ENCODE results near the gene CCDC30.

The CCDC30 gene

DNA sequence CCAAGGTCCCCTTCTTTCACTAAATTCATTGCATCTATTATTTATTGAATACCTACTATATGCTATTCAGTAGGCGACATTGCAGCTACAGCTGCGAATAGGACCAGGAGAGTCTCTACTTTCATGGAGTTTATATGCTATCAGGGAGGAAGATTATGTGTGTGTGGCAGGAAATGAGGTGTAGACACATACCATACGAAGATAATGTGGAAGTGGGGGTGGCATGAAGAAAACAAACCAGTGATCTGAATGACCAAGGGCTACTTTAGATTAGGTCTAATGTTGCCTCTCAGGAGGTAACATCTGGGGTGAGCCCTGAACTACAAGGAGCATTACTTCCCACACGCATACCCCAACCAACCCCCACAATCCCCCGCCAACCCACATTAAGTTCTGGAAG is 194.1 kb downstream of the CCDC30 start:
- no peak for DNase-seq

DNA sequence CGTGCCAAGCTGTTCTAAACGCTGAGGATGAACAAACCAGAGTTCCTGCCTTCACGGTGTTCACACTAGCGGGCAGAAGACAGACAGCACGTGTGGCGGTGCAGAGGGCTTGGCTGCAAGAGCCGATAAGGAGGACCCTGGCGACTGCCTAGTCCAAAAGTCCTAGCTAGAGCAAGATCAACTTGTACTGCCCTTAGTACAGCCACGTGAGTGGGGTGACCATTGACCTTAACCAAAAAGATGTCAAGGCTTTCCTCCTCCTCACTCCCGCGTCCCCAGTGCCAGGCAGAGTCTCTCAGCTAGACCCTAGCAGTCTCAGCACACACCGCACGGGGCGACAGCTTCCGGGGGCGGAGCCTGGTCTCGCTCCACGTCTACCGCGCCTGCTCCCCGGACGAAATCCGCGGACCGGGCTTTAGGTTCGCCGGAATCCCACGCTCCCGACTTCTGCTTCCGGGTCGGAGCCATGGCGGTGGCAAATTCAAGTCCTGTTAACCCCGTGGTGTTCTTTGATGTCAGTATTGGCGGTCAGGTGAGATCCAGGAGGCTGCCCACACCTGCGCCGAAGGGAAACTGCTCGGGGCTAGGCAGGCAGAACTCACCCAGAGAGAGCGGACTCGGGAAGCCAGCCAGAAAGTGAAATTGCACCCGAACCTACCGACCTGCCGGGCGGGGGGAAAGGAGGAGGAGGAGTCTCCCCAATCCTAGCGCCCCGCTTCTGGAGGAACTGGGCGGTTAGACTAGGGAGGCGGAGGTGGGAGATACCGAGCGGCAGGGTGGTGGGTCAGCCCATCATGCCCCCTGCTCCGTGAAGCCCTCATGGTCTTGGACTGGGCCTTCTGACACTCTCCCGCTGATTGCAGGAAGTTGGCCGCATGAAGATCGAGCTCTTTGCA is 195.1 kb downstream of the CCDC30 start, which contains the start of gene PPIH:
TSS of gene PPIH (plus strand) at position 443 of the 896 bp plus-strand sequence. CDS start at position 467, 24 bp downstream.
- peak; percentile 48 to 98 (median 90) for DNase-seq

DNA sequence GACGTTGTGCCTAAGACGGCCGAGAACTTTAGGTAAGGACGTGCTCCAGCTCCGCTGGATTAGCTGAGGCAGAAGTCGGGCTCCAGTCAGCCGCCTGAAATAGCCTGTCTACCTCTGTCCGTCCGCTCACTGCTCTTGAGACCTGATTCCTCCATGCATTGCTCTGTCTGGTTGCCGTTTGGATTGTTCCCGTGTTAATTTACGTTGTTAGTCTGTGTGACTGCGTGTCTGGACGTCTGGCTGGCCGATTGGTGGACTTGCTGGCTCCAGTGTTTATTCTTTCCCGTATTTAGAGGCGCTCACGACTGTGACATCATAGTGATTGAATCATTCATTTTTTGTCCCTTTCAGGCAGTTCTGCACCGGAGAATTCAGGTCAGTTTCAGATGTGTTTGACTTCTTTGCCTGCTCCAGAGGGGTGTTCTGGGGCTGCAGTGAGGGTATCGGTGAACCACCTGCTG is 195.8 kb downstream of the CCDC30 start:
- peak in 3 of 56 donors; percentile 15 to 26 (median 24) for DNase-seq

DNA sequence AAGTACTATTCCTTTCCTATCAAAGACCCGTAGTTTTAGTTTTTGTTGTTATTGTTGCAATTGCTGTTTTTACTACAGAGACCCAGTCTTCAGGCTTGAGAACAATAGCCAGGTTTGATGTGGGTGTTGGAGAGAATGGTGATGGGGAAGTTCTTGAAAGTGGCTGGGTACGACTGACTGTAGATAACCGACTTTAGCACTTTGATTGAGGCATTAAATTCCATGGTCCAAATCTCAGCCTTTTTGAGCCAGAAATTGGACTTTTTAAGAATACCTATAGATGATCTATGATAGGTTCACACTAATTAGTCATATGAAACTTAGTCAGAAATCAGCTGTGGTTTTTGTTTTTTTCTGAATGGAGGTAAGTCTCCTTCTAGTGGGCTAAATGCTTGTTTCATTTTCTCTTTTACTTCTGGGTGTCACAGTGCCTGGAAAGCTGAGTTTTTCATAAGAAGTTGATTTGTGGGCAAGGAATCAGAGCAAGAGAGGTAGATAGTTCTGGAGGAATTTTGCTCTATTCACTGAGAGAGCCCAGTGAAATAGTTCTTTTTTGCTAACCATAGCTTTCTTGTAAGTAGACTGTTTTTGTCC is 197.9 kb downstream of the CCDC30 start:
- no peak for DNase-seq

DNA sequence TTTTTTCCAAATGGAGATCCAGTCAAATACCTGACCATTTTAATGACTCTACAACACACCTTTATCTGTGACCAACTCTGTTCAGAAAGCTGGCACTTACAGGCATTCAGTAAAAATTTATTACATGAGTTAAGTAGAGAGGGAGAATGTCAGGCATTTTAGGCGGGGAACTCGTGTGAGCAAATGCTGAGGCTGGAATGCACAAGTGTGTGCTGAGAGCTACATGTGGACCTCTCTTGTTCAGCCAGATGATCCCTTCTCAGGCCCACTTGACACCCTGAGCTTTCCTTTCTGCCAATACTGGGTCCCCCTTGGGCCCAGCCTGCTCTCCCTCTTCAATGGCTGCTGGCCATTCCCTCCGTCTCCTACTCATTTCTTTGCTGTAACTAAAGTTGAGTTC is 206.8 kb downstream of the CCDC30 start:
- DNase-seq: no peak

DNA sequence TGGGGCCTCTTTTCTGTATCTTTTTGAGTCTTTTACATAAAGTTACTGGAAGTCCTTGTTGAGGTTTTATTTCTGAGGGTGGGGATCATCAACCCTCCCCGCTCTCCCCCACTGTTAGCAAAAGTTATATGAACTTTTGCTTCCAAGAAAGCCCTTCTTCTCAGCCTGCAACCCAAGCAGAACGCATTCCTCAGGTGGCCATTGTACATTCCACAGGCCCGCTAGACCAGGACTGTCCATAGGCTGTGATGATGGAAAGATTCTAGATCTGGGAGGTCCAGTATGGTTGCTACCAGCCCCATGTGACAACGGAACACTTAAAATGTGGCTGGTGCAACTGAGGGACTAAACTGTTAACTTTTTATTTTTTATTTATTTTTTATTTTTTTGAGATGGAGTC is 207.3 kb downstream of the CCDC30 start:
- DNase-seq: no peak

DNA sequence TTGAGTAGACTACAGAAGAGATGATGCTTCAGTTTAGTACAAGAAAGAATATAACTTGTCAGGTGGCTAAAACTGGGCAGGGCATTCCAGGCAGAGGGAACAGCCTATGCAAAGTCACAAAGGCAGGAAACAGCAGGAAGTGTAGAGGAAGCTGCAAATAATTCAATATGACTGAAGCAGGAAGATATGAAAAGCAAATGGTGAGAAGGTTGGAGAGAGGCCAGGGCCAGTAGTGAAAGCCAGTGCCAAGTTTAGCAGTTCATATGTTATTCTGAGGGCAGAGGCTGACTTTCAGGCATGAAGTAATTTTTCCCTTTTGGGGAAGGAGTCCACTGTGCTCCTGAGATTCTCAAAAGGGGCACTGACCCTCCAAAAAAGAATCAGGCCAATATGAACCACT is 211.1 kb downstream of the CCDC30 start:
- DNase-seq: no peak

DNA sequence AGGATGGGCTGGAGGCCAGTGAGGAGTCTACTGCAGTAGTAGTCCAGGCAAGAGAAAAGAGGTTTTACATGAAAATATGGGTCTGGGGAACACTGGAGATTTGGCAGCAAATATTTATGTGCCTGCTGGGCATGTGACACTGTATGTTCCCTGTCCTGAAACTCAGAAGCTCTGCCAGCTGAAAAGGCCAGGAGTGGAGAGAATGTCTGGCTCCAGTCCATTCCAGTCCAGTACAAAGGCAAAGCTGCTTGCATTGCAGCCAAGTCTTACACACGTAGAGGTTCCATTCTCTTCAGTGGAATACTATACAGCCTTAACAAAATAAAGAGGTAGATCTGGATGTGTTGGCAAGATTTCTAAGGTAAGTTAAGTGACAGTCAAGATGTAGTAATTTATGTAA is 211.6 kb downstream of the CCDC30 start:
- no peak for DNase-seq

DNA sequence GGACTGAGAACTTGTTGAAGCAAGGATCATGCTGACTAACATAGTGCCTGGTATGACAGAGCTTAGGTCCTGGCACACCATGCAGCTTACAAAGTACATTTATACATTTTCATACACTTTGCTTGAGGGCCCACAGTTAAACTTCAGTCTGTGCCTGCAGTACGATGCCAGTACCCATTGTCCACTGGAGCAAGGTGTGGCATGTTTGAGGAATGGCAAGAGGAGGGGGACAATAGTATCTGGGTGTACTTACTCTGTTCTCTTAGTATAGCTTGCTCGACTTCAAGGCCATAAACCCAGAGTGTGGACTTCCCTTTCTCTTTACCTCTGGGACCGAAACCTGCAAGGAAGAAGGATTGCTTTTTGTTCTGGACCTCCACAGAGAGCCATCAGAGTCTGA is 212.4 kb downstream of the CCDC30 start:
- DNase-seq: no peak

DNA sequence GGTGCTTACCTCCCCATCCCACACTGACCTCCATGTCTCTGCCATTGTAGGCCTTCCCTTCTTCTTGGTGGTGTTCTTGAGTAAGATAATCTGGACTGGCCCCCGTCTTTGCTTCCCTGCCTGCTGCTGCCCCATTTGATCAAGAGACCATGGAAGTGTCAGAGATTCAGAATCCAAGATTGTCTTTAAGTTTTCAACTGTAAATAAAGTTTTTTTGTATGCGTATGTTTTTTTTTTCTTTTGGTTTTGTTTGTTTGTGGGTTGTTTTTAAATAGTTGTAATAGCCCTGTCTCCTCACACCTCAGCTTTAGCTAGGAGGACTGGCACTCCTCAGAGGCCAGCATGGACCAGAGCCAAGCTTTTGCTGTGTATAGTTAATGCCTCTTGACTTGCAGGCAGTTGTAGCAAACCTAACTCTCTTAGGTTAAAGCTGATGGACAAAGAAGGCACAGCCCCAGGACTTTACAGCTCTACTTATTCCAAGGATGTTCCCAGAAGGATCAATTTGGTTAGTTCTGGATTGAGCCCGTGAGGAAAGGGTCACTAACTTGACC is 213.5 kb downstream of the CCDC30 start:
- no peak for DNase-seq

DNA sequence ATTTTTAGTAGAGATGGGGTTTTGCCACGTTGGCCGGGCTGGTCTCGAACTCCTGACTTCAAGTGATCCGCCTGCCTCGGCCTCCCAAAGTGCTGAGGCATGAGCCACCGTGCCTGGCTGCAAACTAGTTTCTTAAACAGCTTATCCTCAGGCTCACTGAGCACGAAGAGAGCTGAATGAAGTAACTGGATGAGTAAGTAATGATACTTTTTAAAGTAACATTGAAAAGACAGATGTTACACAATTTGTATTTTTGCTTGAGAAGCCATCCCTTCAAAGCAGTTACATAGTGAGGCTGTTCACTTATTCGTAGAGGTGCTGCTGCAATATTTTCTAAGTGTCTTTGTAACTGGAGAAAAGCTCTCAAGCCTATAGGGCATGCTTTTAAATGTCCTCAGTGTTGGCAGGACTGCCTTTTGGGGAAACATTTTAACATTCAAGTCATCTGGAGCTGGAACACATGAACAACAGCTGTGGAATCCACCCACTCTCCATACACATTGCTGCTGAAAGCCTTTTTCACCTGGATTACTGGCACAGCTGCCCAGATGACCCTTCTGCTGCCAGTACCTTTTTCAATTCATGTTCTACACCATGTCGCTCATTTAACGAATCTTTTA is 216.4 kb downstream of the CCDC30 start:
- peak in 4 of 56 donors; percentile 3 to 30 (median 19) for DNase-seq

DNA sequence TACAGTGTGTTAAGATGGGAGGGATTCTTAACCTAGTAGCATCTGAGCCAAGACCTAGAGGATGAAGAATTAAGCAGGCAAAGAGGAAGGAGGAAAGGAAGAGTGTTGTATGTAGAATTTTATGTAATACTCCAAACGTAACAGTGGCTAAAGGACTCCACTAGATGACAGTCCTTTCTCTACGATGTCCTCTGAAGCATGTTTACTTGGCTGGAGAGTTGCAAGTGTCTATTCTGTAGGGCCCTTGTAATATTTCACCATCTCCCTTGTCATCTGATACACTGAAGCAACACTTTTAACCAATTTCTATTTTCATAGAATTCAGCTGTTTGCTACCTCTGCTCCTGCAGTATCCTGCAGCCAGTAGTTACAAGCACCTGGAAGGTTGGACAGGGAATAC is 217.0 kb downstream of the CCDC30 start:
- no peak for DNase-seq

DNA sequence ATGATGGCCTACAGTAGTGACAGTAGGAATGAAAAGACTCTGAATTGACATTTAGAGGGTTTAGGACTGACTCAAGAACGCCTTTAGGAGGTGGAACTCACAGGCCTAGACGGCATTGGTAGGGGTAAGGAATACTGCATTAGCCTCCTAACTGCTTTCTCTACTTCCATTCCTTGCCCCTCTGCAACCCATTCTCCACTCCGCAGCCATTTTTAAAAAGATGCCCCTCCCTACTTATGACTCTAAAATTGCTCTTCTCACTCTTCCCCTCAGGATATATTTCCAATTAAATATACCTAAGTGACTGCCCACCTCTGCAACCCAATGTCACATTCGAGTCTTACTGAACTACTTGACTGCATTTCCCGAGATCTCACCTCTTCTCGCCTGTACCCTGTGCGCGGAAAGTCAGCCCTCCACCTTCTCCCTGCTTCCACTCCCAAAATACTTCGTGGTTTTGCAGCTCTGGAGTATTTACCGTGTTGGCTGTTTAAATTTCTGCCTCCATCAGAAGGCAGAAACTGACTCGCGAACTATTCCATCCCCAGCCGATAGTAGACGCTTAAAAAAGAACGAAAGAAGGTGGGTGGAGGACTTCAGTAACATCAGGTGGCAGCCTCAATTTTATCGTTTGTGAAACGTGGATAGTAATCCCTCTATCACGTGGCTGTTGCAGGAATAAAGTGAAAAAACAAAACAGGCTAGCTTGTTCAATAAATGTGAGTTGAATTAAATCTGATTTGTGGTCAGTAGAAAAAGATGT is 218.0 kb downstream of the CCDC30 start:
- peak in 19 of 56 donors; percentile 0 to 25 (median 15) for DNase-seq

DNA sequence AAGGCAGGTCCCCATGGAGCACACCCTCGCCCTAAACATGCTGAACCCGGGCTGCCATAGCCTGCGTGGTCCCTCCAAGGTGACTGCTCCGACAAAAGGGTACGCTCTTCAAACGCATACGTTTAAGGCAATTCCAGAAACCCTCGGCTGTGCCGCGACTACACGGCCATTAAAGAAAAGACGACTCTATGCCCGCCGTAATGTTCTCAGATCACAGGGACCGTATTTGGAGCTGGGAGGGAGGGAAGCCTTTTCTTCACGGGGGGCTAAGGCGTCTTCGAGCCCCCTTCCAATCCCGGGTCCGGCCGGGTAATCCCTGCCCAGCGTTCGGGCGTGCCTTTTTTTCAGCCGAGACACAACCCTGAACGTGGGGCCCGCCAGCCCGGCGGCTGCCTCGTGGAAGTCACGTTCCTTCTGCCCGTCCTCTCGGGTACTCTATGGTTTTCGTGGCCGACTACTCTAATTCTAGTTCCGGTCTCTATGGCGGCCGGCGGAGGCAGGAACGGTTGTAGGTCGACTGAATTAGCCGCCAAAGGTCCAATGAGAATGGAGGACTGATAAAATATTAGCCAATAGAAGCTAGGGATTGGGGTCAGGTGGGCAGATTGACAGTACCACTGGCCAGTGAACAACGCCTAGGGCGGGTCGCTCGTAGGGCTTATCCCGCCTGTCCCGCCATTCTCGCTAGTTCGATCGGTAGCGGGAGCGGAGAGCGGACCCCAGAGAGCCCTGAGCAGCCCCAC is 218.8 kb downstream of the CCDC30 start, which contains the start of gene YBX1:
TSS of gene YBX1 (plus strand) at position 678 of the 743 bp plus-strand sequence. CDS start 148 bp downstream, outside the sequence.
- peak; percentile 83 to 98 (median 95) for DNase-seq

DNA sequence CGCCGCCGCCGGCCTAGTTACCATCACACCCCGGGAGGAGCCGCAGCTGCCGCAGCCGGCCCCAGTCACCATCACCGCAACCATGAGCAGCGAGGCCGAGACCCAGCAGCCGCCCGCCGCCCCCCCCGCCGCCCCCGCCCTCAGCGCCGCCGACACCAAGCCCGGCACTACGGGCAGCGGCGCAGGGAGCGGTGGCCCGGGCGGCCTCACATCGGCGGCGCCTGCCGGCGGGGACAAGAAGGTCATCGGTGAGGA is 219.3 kb downstream of the CCDC30 start:
- peak in 4 of 56 donors; percentile 27 to 65 (median 55) for DNase-seq

DNA sequence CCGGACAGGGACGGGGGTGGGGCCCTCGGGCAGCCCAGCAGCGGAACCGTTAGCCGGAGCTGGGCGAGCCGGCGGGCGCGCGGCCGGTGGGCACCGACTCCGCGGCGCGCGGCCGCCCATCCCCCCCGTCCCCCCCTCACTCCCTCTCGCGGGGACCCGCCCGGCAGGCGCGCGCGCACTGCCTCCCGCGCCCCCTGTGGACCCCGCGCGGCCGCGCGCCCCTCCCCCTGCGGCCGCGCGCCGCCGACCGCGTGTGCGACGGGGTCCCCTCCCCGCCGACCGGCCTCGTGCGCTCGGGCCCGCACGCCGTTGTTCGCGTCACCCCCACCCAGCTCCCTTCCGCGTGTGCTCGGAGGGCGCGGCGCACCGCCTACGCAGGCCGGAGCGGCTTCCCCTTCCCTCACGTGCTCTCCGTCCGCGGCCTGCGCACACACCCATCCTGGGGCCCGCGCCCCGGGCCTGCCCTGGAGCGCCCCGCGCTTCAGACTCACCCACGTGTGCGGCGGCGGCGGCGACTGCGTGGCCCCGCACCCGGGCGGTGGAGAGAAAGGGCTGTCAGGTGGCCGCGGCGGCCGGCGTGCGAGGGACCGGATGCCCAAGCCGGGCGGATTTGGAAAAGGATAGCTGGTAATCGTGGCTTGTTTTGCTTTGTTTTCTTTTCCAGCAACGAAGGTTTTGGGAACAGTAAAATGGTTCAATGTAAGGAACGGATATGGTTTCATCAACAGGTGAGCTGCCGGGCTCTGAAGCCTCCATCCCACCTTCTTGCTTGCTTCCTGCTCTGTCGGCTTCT is 219.8 kb downstream of the CCDC30 start:
- peak in 39 of 56 donors; percentile 4 to 81 (median 48) for DNase-seq

DNA sequence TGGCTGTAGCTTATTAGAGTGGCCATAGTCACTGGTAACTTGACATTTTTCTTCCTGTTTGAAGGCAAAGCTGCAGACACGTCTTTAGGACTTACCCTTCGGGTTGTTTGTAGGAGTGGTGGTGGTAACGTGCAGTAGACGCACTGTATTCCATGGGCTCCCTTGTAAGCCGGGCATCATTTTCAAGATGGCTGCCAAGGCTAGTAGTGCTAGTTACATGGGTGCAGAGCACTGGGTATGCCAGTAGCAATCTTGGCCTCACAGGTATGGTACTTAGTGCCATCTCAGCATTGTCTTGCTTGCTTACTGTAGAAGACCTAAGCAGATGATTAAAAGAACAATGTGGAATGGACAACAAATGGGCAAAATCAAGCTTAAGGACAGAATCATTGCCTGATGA is 221.1 kb downstream of the CCDC30 start:
- DNase-seq: peak in 1 of 56 donors; percentile 3

DNA sequence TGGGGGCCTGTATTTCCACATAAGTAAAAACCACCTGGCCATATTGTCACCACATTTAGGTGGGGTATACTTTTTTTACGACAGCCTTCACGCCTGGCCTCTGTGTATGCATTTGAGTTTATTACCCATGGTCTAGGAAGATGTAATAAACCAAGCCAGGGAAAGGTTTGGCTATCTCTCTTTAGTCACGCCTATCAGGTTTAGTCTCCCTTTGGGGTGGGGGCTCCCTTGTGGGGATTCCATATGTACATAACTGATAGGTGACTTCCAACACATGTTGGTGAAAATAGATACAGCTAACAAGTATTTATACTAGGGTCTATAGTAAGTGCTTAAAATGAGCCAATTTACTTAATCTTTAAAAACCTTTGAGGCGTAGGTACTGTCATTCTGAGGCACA is 223.3 kb downstream of the CCDC30 start:
- DNase-seq: no peak

DNA sequence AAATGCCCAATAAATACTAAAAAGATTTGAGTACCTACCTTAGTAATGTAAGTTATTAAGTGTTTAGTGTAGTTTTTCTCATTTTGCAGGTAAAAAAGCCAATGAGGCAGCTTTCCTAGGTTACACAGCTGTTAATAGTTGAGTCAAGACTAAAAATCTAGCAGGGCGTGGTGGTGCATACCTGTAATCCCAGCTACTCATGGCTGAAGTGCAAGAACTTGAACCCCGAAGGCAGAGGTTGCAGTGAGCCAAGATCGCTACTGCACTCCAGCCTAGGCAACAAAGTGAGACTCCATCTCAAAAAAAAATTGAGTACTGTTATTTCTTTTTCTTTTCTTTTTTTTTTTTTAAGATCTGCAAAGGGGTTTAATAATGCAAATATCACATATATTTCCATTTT is 226.8 kb downstream of the CCDC30 start:
- DNase-seq: no peak
